GM03348 (cell line): ENCODE data around the gene TMCC1.
A peak's percentile ranks its signal among the peaks of the same experiment; 100 is the strongest.
"Not testable (repeated sequence)": the region's sequence is repeated elsewhere in the genome, so short reads cannot be mapped to it uniquely, and the experiment has no call there.

Experiments used
- DNase-seq: peaks from one replicate; pipeline ENCODE4 v3.0.0; 2012; ENCODE audit warnings: low spot score

Gene TMCC1

DNA sequence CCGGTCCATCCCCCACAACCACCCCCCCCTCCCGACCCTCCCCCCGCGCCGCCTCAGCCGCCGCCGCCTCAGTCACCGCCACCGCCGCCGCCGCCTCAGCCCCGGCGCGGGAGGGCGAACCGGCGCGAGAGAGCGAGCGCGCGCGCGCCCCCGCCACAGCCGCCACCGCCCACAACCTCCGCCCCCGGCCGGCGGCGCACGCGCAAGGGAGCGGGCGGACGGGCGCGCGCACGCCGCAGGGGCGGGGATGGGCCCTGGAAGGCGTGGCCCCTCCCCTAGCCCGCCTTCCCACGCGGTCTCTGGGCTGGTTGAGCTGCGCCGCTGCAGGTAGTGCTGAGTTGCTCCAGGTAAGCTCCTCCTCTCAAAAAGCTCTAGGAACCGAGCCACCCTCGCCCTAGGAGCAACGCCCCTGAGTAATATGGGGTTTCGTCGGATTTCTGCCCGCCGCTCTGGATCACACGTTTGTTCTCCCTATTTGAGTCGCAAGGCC, at the start of gene TMCC1:
Gene TMCC1, minus strand, starts transcription at position 131 of the 490 bp plus-strand sequence.
- peak; percentile 99 for DNase-seq

DNA sequence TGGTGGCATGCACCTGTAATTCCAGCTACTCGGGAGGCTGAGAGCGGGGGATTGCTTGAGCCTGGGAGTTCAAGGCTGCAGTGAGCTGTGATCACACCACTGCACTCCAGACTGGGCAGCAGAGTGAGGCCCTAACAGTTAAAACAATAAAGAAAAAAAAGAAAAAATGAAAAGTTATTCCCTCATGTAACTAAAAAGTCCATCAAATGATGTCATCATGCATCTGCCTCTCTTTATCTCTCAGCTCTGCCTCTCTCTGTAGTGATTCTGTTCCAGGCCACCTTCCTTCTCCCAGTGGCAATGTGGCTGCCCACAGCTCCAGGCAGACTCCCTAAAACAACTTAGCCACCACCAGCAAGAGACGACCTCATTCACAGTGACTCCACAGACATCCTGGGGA, 49.5 kb upstream of the TMCC1 start:
- DNase-seq, result no peak

DNA sequence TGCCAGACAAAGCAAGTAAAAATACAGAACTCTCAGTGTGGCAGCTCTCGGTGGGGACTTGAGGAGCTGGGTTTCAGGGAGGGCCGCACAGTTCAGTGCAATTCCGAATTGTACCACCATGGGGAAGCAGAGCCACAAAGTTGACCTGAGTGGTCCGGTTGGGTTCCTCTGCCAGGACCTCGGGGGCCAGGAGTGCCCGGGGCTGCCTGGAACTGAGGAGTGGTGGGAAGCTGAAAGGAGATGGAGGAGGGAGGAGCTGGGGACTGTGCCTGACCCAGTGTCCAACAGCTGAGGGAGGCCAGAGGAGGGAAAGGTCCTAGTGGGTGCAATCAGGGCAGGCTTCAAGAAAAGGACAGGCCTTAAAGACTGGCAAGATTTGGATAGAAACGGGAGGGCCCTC, 48.8 kb upstream of the TMCC1 start:
- peak; percentile 89 for DNase-seq

DNA sequence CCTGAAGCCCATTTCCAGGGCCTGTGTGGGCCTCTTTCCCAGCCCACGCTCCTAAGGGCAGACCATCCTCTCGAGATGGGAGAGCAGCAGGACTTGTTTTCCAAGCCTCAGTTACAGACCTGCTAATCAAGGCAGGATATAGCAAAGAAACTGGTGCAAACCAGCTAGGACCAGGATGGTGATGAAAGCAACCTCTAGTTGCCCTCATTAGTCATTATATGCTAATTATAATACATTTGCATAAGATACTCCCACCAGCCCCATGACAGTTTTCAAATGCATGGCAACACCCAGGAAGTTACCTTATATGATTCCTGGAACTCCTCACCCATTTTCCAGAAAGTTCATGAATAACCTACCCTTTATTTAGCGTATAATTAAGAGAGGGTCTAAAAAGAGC, 46.6 kb upstream of the TMCC1 start:
- no peak for DNase-seq

DNA sequence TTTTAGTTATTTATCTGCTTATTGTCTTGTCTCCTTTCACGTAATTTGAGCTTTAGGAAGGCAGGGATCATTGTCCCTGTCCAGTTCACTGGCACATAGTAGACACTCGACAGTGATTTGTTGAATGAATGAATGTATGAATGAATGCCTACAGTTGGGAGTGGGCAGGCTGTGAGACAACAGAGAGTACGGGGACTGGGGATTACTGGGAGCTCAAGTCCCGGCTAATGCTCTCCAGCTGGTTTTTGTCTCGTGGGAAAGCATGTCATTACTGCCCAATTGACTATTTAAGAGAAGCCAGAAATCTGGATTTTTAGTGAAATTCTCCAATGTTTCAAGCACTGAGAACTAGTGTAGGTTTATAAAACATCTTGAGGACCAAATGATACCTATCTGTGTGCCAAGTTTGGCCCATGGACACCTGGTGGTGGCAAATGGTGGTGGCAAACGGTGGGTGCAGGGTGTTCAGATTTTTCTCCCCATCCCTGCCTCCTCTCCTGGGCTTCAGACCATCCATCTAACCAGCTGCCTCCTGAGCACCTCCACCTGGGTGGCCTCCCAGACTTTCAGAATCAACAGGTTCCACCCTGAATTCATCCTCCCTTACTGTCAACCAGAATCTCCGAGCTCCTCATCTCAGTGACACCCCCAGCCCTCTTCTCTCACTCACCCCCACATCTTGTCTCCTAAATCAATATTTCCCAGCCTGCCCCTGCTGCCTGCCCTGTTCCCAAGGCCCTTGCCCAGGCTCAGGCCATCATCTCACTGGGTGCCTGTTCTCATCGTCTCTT, 44.8 kb upstream of the TMCC1 start:
- DNase-seq, result no peak

DNA sequence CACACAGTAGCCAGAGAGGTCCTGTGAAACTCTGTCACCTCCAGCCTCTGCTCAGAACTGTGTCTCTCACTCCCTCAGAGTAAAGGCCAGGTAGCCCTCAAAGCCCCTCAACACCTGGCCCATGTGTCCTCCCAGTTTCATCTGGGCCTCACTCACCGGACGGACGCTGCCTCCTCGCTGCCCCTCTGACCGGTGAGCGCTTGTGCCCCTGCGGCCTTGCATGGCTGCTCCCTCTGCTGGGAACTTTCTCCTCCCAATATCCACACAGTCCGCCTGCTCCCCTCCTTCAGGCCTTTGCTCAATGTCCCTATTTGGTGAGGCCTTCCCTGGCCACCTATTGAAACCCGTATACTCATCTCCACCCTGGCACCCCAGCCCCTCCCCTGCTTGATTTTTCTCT, 44.2 kb upstream of the TMCC1 start:
- DNase-seq, result no peak

DNA sequence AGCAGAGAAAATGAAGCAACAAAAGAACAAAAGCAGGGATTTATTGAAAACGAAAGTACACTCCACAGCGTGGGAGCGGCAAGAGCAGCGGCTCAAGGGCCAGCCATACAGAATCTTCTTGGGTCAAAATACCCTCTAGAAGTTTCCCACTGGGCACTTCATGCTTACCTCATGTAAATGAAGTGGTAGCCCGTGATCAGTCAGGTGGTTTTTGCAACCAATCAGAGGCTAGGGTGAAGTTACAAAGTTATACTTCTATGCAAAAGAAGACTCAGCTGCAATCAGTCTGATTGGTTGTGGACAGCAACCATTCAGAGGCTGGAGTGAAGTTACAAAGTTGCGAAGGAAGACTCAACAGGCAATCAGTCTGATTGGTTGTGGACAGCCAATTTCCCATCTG, 43.2 kb upstream of the TMCC1 start:
- peak; percentile 79 for DNase-seq

DNA sequence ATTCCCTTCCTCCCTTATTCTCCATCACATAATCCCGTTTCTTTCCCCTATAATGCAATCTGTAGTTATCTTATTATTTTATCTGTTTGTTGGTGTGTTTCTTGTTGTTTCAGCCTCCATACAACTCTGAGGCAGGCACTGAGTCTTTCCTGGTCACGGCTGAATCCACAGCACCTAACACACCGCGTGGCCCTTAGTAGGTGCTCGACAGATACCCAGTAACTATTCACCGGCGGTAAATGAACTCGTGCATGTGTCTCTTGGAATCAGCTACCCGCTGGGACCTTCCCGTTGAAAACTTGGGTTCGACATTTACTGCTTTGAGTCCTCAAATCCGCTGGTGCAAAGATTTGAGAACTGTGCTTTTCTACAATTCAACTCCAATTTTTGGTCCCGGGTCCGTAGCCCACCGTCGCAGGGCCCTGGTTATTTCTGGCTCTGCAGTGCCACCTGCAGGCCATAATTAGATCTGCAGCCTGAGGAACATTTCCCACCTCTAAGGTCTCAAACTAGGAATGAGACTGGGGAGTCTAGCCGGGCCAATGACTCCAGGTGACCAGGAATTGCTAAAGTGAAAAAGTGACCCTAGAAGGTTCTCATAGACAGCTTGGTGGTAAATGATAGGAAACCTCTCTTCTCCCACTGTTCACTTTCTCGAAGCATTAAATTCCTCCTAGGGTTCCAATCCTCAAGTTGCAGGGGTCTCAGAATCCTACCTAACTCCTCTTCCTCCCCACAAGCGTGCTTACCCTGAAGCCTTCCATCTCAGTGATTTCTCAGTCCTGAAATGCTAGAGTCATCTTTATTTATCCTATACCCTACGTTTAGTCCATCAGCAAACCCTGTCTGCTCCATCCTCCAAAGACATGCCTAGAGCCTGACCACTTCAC, 41.0 kb upstream of the TMCC1 start:
- DNase-seq, result peak; percentile 67

DNA sequence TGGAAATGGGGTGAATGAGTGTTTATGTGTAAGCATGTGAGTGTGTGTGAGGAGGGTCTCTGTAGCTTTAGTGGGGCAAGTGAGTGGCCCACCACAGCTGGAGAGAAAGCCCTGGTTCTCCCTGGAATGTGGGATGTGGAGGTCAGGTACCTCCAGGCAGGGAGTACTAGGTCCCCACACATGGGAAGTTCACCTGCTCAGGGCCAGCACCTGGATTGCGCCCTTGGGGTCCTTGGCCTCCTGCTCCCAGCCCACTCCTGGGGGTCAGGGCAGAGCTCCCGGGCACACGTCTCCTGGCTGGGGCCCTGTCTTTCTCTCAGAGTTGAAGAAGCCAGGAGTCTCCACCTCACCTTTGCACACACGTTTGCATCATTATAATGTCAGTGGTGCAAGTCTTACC, 40.0 kb upstream of the TMCC1 start:
- DNase-seq, result no peak

DNA sequence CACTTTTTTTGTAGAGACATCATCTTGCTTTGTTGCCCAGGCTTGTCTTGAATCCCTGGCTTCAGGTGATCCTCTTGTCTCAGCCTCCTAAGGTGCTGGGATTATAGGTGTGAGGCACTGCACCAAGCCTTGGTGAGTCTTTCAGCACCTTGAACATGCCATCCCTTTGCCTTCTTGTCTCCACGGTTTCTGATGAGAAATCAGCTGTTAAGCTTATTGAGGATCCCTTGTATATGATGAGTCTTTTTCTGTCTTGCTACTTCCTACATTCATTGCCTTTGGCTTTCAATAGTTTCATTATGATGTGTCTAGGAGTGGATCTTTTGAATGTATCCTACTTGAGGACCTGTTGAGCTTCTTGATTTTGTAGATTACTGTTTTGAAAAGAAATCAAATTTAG, 35.9 kb upstream of the TMCC1 start:
- DNase-seq, result no peak

DNA sequence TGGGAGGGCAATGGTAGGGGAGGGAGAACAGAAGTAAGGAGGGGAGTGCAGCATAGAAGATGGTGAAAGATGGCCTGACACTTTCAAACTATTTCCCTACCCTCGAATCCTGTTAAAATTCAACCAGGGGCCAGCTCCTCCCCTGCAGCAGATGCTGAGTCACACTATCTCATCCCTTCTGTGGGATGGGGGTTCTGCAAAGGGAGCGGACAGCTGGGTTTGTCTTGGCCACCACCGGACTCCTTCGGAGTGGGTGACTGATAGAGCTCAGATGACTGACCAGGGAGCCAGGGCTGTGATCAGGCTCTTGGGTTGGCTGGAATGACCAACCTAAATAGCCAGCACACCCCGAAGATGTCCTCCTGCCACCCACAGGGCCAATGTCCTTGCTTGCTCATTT, 33.6 kb upstream of the TMCC1 start:
- no peak for DNase-seq

DNA sequence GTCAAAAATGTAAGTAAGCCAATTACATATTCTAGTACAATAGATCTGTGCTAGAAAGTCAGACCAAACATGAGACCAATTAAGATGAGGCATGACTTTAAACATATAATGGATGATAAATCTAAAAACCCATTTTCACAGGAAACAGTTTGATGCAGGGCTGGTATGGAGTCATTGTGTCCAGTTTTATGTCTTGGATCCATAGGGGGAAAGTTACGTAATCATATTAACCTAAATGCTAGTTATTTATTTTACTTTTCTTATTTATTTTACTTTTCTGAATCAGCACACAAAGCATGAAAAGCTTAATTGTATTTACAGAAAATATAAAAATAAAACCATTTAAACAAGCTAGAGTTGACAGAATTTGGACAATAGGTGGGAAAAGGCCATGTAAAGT, 26.3 kb upstream of the TMCC1 start:
- DNase-seq, result no peak

DNA sequence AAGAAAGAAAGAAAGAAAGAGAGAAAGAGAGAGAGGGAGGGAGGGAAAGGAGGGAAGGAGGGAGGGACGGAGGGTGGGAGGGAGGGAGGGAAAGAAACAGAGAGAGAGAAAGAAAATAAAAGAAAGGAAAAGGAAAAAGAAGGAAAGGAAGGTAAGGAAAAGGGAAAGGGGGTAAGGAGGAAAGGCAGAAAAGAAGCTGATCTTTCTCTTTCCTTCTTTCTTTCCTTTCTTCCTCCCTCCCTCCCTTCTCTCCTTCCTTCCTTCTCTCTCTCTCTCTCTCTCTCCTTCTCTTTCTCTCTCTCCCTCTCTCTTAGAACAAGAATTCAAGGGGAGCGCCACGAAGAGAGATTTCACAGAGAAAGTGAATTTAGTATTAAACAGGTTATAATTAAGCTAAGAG, 25.8 kb upstream of the TMCC1 start:
- DNase-seq, result no peak

DNA sequence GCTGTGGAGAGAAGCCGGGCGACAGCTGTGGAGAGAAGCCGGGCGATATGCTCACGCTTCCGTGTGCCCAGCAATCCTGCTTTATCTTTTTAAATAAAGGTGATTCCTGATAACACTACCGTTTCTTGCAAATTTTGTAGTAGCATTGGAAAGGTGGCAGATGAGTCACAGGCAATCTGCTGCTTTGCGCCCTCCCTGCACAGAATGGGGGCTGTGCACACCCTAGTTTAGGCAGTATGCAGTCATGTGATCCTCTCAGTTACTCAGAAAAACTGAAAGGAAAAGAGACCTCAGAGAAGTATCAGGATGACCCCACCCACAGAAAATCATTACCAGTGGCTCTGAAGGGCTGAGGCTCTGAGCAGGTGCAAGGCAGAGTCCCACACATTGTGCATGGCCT, 24.9 kb upstream of the TMCC1 start:
- no peak for DNase-seq

DNA sequence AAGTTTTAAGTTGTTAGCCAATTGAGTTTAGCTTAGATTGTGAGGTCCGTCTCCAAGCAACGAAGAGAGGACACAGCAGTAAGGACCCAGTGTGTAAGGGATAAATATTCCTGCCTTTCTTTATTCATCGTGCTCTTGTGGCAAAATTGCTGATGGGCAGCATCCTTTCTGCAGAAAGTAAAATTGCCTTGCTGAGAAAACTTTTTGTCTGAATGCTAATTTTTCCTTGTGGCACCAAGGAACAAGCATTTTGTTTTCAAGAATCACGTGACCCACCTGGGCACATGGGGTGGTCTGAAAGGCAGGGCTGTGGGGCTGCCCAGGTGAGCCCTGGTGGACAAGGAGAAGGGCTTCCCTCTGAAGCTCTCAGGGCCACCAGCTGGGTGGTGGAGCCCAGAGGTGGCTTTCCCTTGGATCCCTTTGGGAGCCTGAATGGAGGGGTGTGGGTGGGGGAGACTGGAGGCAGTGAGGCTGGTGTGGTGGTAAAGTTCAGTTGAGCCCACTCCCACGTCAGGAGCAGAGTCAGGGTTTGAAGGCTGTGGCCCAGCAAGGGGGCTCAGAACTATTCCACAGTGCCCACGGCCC, 24.0 kb upstream of the TMCC1 start:
- DNase-seq, result no peak

DNA sequence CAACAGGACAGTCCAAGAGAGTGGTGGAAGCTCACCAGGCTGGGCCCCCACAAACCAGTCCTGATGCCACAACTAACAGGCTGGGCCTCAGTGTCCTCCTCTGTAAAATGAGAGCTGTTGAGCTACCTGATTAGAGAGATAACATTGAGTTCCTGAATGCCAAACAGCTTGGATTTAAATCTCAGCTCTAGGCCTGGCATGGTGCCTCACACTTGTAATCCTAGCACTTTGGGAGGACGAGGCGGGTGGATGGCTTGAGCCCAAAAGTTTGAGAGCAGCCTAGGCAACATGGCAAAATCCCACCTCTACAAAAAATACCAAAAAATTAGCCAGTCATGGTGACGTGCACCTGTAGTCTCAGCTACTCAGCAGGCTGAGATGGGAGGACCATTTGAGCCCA, 20.1 kb upstream of the TMCC1 start:
- DNase-seq, result no peak

DNA sequence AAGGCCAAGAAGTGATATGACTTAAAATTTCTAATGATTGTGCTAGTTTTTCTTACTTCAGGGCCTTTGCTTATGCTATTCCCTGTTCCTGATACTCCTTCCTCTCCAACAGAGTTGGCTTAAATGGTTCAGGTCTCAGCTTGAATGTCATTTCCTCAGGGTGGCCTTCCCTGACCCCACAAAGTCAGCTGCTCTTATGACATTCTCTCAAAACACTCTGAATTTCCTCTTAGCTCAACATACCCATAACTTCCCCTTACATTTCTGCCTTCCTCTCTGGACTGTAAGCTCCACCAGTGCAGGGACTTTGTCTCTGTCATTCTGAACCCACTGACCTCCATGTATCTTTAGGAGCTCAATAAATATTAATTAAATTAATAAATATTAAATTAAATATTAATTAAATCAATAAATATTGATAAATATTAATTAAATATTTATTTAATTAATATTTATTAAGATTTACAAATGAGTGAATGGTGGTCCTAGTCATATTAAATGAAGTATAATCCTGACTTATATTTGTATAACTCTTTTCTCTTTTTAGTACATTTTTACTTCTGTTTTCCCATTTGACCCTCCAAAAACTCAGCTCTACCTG, 17.9 kb upstream of the TMCC1 start:
- DNase-seq, result no peak

DNA sequence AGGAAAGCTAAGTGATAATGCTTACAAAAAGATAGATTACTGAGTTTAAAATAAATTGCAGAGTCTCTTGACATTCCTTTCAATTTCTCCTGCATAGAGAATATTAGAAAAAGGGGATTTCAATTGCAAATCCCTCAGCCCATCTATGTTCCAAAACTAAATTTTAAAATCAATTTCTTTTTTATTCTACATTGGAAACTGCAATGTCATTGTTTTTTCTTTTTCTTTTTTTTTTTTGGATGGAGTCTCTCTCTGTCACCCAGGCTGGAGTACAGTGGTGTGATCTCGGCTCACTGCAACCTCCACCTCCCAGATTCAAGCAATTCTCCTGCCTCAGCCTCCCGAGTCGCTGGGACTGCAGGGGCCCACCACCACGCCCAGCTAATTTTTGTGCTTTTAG, 15.7 kb upstream of the TMCC1 start:
- DNase-seq, result not testable (repeated sequence)

DNA sequence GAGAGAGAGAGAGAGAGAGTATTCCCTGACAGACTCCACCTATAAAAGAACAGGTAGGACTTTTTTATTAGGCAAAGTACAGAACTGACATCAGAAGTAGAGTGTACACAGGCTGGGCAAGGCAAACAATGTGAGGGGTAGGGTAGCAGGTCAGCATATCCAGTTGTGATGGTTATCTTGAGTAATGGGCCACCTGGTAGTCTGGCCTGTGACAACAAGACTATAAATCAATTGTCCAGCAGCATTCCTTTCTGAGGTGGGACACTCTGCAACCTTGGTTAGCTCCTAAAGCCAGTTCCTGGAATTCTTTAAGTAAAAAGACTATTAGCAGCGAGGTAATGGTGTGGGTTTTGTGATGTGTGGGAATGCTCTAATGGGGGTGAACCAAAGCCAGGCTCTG, 14.9 kb upstream of the TMCC1 start:
- DNase-seq, result no peak

DNA sequence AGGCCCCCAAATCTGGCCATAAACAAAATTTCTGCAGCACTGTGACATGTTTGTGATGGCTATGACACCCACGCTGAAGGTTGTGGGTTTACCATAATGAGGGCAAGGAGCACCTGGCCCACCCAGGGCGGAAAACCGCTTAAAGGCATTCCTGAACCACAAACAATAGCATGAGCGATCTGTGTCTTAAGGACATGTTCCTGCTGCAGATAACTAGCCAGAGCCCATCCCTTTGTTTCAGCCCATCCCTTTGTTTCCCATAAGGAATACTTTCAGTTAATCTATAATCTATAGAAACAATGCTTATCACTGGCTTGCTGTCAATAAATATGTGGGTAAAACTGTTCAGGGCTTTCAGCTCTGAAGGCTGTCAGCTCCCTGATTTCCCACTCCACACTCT, 7.8 kb upstream of the TMCC1 start:
- DNase-seq, result not testable (repeated sequence)

DNA sequence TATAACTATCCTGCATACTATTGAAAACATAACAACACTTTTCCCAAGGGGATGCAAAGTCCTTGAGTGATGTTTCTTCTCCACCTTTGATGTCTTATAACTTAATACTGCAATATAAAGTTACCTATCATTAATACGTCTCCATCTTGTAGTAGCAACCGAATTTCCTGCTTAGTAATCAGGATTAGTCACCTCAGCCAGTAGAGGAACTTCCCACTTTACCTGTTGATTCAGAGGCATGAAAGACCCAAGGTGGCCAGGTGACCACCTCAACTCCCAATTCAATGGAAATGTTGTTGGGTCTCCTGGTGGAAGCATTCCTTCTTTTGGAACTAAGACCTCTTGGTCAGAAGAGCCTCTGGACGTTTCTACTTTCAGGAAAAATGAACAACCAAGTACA, 3.5 kb upstream of the TMCC1 start:
- no peak for DNase-seq

DNA sequence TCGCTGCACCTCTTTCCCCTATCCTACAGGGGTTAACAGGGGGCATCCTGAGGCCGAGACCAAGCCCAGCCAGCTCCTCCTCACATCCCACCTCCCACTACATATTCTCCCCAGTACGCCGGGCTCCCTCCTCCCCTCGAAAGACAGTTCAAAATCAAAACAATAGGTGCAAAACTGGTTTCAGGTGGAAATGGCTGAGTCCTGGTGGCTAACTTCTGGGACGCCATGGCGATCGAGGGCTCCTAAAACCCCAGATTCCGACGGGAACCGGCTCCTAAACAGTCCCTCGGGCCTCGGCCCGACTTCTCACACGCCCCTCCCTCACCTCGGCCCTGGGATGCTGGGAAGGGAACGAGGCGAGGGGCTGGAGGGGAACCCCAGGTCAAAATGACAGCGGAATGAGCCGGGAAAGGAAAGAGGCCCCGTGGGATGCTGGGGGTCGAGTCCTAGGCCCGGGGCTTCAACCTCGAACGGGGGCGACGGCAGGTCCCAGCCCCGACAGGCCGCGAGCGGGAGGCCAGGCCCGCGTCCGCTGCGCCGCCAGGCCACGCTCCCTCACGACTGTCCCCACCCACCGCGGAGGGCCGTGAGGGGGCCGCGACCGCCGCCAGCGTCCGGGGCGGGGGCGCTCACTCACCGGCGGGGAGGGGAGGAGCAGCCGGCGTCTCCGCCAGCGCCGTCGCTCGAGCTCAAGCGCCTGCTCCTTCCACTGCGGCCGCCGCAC, 492 bp downstream of the TMCC1 start:
- no peak for DNase-seq
